ENCODE measurements around the gene ABAT.

Gene ABAT

DNA sequence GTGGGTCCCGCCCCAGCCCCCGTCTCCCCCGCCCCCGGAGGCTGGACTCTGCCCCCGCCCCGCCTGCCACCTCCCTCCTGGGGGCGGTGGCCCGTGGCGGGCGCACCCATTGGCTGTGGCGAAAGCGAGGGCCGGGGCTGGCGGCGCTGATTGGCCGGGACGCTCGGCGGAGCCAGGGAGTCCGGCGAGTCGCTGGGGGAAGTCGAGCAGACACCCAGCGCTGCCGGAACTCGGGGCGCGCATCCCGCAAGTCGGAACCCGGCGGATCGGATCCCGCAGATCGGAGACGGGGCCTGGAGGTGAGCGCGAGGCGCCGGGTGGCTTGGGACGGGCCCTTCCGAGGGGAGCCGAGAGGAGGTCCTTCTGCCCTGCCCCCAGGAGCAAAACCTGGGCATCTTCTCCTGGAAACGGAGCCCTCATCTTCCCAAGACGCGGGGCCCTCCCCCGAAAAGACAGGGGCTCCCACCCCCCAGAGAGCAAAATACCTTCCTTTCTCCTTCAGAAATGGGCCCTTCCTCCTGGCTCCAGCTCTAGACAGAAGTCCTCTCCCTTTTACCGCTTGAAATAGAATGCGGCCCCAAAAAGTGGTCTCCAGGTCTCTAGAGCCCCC, at the start of gene ABAT:
ABAT (plus strand) TSS at position 205 of the 610 bp plus-strand sequence. CDS start 61,123 bp downstream, outside the sequence.
- DNase-seq = peak; percentile 90

DNA sequence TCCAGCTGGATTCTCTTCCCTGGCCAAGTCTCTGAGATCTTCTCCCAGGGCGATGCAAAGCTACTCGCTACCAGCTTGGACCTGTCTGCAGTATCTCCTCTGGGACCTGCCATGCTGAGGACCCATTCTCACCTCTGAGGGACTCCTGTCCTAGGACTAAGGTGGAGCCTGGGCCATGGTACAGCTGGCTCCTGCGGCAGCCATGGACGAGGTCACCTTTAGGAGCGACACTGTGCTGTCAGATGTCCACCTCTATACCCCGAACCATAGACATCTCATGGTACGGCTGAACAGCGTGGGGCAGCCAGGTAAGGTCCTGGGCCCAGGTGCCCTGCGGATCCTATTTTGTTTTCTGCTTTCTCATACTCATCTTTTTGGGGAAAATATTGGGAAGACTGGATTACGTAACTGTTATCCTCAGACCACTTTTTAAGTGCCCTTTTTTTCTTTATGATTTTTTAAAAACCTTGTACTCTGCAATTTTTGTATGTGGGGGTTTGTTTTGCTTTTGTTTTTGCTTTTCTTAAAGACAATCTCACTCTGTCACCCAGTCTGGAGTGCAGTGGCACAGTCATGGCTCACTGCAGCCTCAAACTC, 48.8 kb upstream of the ABAT start:
- no peak for DNase-seq

DNA sequence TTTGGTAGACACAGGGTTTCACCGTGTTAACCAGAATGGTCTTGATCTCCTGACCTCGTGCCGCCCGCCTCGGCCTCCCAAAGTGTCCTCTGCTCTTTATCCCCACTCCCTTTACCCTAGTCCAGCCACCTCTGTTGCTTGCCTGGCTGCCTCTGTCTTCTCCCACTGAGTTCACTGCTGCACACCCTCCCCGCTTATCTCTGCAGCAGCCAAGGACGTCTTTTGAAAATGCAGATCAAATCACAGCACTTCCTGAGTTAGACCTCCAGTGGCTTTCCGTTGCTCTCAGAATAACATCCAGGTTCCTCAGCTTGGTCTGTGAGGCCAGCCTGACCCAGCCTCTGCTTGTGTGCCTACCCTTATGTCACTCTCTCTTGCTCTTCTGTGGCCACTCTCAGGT, 47.5 kb upstream of the ABAT start:
- no peak for DNase-seq

DNA sequence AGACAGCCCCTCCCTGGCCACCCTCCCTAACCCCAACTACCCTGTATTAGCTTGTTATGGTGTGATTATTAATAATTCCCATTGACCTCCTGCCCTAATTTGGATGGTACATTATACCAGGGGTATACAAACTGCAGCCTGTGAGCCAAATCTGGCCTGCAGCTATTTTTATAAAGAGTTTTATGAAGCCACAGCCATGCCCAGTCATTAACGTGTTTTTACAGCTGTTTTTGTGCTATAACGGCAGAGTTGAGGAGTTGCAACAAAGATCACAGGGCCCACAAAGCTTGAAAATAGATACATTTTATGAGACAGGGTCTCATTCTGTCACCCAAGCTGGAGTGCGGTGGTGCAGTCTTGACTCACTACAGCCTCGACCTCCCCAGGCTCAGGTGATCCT, 47.0 kb upstream of the ABAT start:
- DNase-seq = no peak

- DNase-seq = no peak
These were observed 45.3 kb upstream of the ABAT start for GRCh38 chr16:8628981-8629725.

GRCh38 chr16:8630255-8630953, 44.0 kb upstream of the ABAT start:
- no peak for DNase-seq

GRCh38 chr16:8631373-8631772, 43.0 kb upstream of the ABAT start:
- DNase-seq = no peak

DNA sequence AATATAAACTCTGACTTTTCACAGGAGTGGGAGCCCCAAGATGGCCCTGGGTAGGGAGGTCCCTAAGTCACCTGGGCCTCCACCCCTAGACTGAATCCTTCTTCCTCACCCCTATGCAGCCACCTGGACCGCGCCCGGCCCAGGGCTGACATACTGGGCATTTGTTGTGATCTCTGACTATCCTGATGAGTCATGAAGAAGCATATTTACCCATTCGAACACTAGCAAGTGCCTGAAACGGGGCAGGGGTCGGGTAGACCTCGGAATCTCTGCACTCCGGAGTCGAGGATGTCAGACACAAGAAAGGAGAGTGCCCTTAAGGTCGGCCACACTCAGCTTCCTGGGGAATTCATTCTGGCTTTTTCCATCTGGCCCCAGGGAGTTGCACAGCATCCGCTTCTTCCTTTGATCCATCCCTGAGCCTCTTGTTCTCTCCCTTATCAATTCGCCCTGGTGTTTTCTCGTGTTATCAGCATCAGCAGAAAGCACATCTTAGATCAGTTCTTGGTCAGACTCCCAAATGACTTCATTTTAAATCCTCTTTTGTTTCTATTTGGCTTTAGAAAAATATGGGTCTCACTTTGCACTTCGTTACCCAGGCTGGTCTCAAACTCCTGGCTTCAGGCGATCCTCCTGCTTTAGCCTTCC, 42.5 kb upstream of the ABAT start:
- no peak for DNase-seq

DNA sequence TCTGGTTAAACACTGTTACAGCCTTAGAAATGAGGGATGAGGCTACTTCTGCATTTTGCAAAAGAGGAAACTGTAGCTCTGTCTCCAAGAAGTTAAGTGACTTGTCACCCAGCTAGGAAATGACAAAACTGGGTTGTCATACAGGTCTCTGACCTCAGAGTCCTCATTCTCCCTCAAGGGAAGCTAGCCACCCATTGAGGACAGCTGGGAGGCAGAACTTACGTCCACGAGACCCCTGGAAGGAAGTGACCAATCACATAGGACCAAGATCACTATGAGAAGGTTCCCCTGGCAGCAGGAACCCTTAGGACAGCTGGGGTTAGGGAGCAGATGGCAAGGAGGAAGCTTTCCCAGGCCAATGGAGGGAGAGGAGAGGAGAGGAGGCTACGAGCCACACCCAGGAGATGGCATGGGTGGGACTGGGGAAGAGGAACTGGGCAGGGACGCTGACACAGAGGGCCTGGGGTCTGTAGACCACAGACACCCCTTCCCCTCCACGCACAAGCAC, 41.7 kb upstream of the ABAT start:
- no peak for DNase-seq

- no peak for DNase-seq
These were observed 39.3 kb upstream of the ABAT start for GRCh38 chr16:8634991-8635736.

GRCh38 chr16:8639694-8640093, 34.7 kb upstream of the ABAT start:
- no peak for DNase-seq

DNA sequence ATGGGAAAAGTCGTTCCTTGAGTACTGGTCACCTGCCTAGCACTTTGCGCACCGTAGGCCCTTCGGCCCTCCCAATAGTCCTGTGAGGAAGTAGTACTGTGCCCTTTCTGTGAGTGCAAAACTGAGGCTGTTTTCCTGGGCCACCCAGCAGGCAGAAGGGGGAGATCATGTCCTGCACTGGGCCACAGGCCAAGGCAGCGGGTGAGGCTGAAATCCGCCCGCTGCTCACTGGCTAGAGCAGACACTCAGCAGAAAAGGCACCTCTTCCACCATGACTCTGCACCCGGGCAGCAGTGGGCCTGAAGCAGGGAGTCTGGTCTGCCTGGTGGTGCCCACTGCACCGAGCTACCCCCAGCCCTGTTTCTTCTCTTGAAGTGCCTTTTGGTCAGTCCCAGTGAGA, 32.7 kb upstream of the ABAT start:
- no peak for DNase-seq

- no peak for DNase-seq
These were observed 32.3 kb upstream of the ABAT start for GRCh38 chr16:8642146-8642545.

DNA sequence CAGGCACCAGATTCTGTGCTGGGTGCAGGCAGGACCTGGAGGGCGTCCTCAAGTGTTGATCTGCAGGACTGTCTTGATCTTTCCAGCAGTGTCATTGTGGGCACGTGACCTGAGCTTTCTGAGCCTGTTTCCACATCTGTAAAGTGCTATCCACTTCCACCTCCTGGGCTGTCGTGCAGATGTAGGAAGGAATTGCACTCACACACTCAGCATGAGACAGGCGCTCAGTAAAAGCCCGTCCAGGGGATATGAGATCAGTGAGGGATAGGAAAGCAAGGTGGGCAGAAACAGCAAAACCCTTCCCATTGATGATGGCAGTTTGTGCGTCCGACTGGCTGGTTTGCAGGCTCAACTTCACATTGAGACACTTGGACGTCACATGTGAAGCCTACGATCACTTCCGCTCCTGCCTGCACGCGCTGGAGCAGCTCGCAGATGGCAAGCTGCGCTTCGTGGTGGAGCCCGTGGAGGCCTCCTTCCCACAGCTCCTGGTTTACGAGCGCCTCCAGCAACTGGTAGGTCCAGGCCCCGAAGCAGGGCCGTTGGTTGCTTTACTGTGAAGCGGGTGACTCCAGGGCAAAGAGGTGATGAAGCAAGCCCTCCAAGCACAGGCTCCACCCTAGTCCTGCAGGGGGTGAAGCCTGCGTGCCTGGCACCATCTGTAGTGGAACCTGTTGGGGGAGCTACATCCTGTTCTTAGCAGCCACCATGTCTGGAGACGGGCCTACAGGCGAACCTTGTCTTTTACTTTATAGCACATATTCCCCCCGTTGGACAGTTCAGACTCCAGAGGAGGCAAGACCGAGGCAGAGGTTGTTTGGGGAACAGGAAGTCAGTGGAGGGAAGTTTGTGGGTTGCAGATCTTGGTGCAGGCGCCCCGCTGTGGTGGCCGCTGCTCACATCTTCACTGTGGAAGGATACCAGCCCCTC, 29.9 kb upstream of the ABAT start:
- no peak for DNase-seq

GRCh38 chr16:8645141-8645521, 29.3 kb upstream of the ABAT start:
- no peak for DNase-seq

GRCh38 chr16:8645831-8646230, 28.6 kb upstream of the ABAT start:
- no peak for DNase-seq

- DNase-seq = no peak
These were observed 27.9 kb upstream of the ABAT start for GRCh38 chr16:8646326-8647053.

GRCh38 chr16:8647721-8648318, 26.6 kb upstream of the ABAT start:
- no peak for DNase-seq

DNA sequence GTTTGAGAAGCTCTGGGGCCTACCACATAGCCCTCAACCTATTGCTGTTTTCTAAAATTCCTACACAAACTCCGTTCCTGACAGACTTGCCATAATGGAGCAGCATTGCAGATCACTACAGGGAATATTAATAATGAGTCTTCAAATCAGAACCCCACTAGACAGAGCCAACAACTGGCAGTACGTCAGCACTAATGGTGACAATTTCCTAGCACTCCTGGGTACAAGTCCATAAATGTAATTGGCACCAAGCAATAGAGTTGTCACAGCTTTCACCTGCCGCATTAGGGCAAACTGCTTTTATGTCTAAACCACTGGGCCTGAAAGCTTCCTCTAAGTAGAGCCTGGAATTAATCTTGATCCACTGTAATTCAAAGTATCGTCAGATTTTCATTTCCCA, 25.5 kb upstream of the ABAT start:
- no peak for DNase-seq

All from activated CD4-positive, CD25-positive, alpha-beta regulatory T cell treated with anti-CD3 and anti-CD28 coated beads, Interleukin-2, amount 50 U/mL, for 72 hours (primary cell).